Neutrophil (primary cell): ENCODE results near the gene NPAS3.
"Not testable (repeated sequence)": the region's sequence is repeated elsewhere in the genome, so short reads cannot be mapped to it uniquely, and the experiment has no call there.

ENCODE experiments used
- H3K27ac ChIP-seq: fragments of 200-600 bp; sonication (generic); 2 replicates; pipeline ENCODE4 v1.5.1; 2016; ENCODE audit warnings: mild to moderate bottlenecking, moderate library complexity
- H3K27me3 ChIP-seq: fragments of 200-600 bp; sonication (generic); 2 replicates; pipeline ENCODE4 v1.6.0; 2016; ENCODE audit warnings: mild to moderate bottlenecking
- H3K36me3 ChIP-seq: fragments of 200-600 bp; sonication (generic); 2 replicates; pipeline ENCODE4 v1.5.1; 2017
- H3K4me1 ChIP-seq, 2 experiments: fragments of 200-600 bp in 1 of 2; sonication (generic) in 1 of 2; 1 replicate in 1 of 2; 2 replicates in 1 of 2; pipeline versions ENCODE4 v1.5.1 to v1.6.1; 2013 to 2016; ENCODE audit warnings: low read depth in 1 of 2, low read length in 1 of 2, mild to moderate bottlenecking in 1 of 2, moderate library complexity in 1 of 2; ENCODE audit not compliant: control insufficient read depth in 1 of 2, insufficient read depth in 1 of 2
- H3K4me3 ChIP-seq, 2 experiments: fragments of 200-600 bp in 1 of 2; sonication (generic) in 1 of 2; 1 replicate in 1 of 2; 2 replicates in 1 of 2; pipeline ENCODE4 v1.5.1; 2013 to 2016; ENCODE audit warnings: low read depth in 1 of 2, low read length in 1 of 2, mild to moderate bottlenecking in 1 of 2, moderate library complexity in 1 of 2
- H3K9me3 ChIP-seq: fragments of 200-600 bp; sonication (generic); 2 replicates; pipeline ENCODE4 v1.5.1; 2016
- TF ChIP-seq, protein P1 (sequence below): fragments of 200-600 bp; sonication (generic); IDR thresholded peaks from 2 replicates; pipeline ENCODE4 v1.5.1; 2016; ENCODE audit warnings: antibody characterized with exemption

NPAS3 gene

DNA sequence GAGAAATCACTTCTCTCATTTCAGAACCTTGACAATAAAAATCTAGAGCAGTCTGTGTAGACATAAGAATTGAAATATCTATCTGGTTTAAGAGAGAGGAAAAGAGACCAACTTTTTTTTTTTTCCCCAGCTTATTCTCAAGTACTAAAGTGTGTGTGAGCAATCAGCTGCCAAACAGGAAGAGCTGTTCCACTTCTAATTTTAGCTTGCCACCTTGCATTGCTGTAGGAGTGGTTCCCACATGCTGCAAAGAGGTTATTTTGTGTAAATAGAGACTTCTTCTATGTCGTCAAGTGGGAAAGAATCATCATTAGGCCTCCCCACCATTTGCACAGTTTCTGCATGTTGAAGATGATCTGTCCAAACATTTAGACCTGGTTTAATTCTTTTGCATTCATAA lies 142.6 kb downstream of the NPAS3 start:
- TF ChIP-seq, protein P1, sequence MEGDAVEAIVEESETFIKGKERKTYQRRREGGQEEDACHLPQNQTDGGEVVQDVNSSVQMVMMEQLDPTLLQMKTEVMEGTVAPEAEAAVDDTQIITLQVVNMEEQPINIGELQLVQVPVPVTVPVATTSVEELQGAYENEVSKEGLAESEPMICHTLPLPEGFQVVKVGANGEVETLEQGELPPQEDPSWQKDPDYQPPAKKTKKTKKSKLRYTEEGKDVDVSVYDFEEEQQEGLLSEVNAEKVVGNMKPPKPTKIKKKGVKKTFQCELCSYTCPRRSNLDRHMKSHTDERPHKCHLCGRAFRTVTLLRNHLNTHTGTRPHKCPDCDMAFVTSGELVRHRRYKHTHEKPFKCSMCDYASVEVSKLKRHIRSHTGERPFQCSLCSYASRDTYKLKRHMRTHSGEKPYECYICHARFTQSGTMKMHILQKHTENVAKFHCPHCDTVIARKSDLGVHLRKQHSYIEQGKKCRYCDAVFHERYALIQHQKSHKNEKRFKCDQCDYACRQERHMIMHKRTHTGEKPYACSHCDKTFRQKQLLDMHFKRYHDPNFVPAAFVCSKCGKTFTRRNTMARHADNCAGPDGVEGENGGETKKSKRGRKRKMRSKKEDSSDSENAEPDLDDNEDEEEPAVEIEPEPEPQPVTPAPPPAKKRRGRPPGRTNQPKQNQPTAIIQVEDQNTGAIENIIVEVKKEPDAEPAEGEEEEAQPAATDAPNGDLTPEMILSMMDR, result no peak
- Histone ChIP-seq H3K27me3 (no peaks in the 10 kb centered on the region), H3K27ac (no peak overlapping the region), H3K36me3 (no peaks in the 10 kb centered on the region), H3K4me1 (no peaks in the 10 kb centered on the region), H3K9me3 (no peaks in the 10 kb centered on the region), H3K4me3 (no peak overlapping the region)

DNA sequence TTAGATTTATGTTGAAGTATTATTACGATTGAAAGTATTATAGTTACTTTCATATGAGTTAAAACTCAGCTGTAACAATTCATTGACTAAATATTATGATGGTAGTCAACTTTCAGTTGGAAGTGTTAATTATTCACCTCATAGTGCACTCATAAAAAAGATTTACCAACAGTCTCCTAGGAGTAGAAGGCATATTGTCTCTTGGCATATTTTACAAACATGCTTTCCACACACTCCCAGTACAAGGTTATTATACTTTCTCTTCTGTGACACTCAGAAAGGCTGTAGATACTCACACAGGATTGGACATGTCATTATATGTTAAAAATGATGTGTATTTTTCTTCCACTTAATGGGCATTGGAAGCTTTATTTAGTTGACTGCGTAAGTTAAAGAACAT lies 147.1 kb downstream of the NPAS3 start:
- H3K4me3 ChIP-seq, result no peak overlapping the region
- no peaks in the 10 kb centered on the region for H3K9me3 ChIP-seq
- H3K36me3 ChIP-seq, result no peaks in the 10 kb centered on the region
- no peak overlapping the region for H3K27ac ChIP-seq
- H3K27me3 ChIP-seq, result no peaks in the 10 kb centered on the region
- TF ChIP-seq, protein P1, result no peak
- no peaks in the 10 kb centered on the region for H3K4me1 ChIP-seq

DNA sequence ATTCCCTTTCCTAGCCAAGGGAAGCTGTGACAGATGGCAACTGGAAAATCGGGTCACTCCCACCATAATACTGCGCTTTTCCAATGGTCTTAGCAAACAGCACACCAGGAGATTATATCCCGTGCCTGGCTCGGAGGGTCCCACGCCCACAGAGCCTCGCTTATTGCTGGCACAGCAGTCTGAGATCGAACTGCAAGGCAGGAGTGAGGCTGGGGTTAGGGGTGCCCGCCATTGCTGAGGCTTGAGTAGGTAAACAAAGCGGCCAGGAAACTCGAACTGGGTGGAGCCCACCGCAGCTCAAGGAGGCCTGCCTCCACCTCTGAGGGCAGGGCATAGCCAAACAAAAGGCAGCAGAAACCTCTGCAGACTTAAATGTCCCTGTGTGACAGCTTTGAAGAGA lies 149.6 kb downstream of the NPAS3 start:
- not testable (repeated sequence) for H3K36me3 ChIP-seq, H3K9me3 ChIP-seq, H3K27ac ChIP-seq, H3K27me3 ChIP-seq, H3K4me3 ChIP-seq, H3K4me1 ChIP-seq

DNA sequence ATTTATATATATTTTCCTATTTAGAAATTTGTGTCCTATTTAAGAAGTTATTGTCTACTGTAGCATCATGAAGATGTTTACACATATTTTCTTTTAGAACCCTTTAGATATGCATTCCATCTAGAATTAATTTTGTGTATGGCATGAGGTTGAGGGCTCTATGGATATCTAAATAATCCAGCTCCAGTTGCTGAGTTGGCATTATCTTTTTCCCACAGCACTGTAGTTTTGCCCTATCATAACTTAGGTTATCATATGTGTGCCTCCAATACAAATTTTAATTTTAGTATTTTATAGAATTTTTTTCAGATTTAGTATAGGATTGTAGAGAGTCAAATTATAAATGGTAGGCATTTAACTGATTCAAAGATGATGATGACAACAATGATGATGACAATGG lies 159.3 kb downstream of the NPAS3 start:
- TF ChIP-seq, protein P1, result no peak
- Histone ChIP-seq H3K27ac (no peak overlapping the region), H3K4me1 (no peaks in the 10 kb centered on the region)

DNA sequence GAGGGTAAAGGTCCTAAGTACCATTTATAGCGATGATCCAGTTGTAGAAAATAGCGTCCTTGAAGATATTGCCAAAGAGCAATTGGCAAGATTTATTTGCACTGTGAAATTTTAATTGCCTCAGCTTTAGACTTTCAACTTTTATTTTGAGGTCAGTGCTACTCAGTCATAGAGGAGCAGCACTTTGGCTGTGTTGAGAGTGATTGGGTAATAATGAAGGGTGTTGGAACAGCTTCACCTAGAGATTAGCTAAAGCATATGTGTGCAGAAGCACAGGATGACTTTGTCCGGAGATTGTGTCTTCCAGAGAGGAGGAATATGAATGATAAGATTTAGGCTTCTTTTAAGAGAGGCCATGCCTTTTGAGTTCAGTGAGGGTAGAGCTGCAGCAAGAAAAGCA lies 164.8 kb downstream of the NPAS3 start:
- Histone ChIP-seq H3K27ac (no peak overlapping the region), H3K27me3 (no peaks in the 10 kb centered on the region), H3K4me1 (no peaks in the 10 kb centered on the region), H3K4me3 (no peak overlapping the region), H3K9me3 (no peaks in the 10 kb centered on the region), H3K36me3 (no peaks in the 10 kb centered on the region)
- TF ChIP-seq, protein P1, result no peak

More for the DNA sequence above, 159.3 kb downstream of the NPAS3 start:
- no peaks in the 10 kb centered on the region for H3K36me3 ChIP-seq
- no peak overlapping the region for H3K4me3 ChIP-seq
- no peaks in the 10 kb centered on the region for H3K9me3 ChIP-seq
- no peaks in the 10 kb centered on the region for H3K27me3 ChIP-seq

DNA sequence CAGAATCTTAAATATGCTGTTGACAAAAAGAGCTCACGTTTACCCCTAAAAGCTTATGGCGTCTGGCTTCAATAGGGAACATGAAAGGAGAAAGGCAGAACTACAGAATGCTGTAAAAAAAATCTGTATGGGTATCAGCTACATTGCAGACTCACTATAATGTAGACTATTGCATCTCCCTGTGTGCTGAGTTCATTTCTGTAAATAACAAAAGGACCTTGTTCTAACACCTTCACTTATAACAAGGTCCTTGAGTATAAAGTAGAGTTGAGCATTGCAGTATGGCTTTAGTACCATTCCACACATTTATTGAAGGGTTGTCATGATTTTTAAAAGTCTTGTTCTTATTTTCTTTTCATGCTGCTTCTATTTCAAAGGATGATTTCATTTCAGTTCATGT lies 165.3 kb downstream of the NPAS3 start:
- TF ChIP-seq, protein P1, result no peak
- Histone ChIP-seq H3K4me1 (no peaks in the 10 kb centered on the region), H3K27ac (no peak overlapping the region), H3K4me3 (no peak overlapping the region), H3K27me3 (no peaks in the 10 kb centered on the region), H3K9me3 (no peaks in the 10 kb centered on the region), H3K36me3 (no peaks in the 10 kb centered on the region)
